Measurements from ENCODE around the gene SH3BP5. TPM values are rescaled to one million over a fixed set of nuclear protein-coding genes. Genes with fewer than 3 reads are reported as not detected.

Gene SH3BP5, protein sequence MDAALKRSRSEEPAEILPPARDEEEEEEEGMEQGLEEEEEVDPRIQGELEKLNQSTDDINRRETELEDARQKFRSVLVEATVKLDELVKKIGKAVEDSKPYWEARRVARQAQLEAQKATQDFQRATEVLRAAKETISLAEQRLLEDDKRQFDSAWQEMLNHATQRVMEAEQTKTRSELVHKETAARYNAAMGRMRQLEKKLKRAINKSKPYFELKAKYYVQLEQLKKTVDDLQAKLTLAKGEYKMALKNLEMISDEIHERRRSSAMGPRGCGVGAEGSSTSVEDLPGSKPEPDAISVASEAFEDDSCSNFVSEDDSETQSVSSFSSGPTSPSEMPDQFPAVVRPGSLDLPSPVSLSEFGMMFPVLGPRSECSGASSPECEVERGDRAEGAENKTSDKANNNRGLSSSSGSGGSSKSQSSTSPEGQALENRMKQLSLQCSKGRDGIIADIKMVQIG
- 35.1 and 36.3 TPM in 2 replicates for total RNA-seq

GRCh38 chr3:15332405-15333098 lies at the start of gene SH3BP5:
Gene SH3BP5, minus strand, starts transcription at chr3:15332586. Its CDS starts 178 bp downstream, at chr3:15332408.

DNA sequence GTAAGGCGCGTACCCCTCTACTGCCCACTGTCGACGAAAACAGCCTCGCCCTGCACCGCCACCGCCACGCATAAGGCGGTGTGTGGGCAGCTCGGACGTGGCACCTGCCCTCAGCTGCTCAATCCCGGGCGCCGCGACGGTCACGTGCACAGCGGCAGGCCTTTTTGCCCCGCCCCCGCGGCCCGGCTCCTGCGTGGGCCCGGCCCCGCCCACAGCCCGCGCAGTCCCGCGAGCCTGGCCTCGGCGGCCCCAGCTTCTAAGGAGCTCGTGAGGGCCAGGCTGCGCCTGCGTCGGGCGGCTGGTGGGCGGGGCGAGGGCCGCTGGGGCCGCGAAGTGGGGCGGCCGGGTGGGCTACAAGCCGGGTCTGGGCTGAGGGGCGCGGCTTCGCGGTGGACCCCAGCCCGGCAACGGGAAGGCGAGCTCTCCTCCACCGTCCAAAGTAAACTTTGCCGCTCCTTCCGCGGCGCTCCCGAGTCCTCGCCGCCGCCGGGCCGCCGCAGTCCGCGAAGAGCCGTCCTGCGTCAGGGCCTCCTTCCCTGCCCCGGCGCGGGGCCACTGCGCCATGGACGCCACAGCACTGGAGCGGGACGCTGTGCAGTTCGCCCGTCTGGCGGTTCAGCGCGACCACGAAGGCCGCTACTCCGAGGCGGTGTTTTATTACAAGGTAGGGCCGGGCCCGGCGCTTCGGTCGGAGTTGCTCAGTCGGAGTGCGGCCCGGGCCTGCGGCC lies 126.3 kb downstream of the SH3BP5 start, which contains the start of gene CAPN7:
Gene CAPN7, plus strand, starts transcription at position 313 of the 728 bp plus-strand sequence. Its CDS starts 250 bp downstream, at position 563.

Small RNAs within 50 kb of the gene (small RNA-seq; reads per million reads assigned to genes)
- gene HMGN2P7 = not detected
- gene RNU6-454P = not detected

Other genes with a start within 250 kb of the SH3BP5 start
- 32.2 and 39.9 TPM in 2 replicates for gene RBSN, start 233.4 kb downstream of the SH3BP5 start, total RNA-seq
- 39.3 and 60.7 TPM in 2 replicates for gene CAPN7, start 126.3 kb downstream of the SH3BP5 start, total RNA-seq
- 21.6 and 23.1 TPM in 2 replicates for gene METTL6, start 95.0 kb upstream of the SH3BP5 start, total RNA-seq
- 21.1 and 26.3 TPM in 2 replicates for gene EAF1, start 95.0 kb upstream of the SH3BP5 start, total RNA-seq
- gene COLQ, start 189.1 kb upstream of the SH3BP5 start, total RNA-seq = 0.61 and 0.81 TPM in 2 replicates

Data from hair follicle dermal papilla cell (primary cell).